Measurements from ENCODE around the gene PDE8B.
"Not testable (repeated sequence)": the region's sequence is repeated elsewhere in the genome, so short reads cannot be mapped to it uniquely, and the experiment has no call there.

Gene PDE8B

DNA sequence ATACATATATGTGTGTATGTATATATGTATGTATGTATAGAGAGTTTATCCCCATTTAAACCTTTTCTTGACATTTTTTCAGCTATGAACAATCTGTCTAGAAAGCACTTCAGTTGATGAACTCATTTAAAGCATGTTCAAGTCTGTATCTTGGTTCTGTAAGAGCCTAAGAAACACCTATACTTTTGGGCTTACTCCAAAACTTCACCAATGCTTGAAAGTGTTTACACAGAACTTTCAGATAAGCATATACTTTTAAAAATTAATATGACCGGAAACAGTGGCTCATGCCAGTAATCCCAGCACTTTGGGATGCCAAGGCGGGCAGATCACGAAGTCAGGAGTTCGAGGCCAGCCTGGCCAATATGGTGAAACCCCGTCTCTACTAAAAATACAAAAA, 250.8 kb downstream of the PDE8B start:
- no peak for DNase-seq

DNA sequence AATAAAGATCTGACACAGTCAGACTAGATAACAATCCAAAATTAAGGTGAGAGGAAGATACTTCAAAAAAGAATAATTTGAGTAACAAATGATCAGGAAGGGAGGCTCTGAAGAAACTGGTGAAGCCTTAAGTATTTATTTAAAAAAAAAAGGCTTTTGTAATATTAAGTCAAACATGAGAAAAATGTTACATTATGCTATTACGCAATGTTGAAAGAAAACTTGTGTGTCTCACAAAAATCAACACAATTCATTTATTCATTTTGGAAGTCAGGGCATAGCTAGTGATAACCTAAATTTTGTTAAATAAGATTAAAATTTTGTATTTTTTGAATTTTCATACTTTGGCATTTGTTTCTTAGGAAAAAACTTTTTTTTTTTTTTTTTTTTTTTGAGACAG, 253.4 kb downstream of the PDE8B start:
- DNase-seq, result no peak

DNA sequence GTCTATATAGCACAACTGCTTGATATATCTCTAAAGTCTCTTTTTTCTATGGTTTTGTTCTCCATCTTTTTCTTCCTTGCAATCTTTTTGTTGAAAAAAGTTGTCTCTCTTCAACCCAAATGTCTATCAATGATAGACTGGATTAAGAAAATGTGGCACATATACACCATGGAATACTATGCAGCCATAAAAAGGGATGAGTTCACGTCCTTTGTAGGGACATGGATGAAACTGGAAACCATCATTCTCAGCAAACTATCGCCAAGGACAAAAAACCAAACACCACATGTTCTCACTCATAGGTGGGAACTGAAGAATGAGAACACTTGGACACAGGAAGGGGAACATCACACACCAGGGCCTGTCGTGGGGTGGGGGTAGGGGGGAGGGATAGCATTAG, 258.4 kb downstream of the PDE8B start:
- not testable (repeated sequence) for DNase-seq

DNA sequence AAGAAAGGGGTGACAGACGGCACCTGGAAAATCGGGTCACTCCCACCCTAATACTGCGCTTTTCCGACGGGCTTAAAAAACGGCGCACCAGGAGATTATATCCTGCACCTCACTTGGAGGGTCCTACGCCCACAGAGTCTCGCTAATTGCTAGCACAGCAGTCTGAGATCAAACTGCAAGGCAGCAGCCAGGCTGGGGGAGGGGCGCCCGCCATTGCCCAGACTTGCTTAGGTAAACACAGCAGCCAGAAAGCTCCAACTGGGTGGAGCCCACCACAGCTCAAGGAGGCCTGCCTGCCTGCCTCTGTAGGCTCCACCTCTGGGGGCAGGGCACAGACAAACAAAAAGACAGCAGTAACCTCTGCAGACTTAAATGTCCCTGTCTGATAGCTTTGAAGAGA, 264.6 kb downstream of the PDE8B start:
- DNase-seq, result not testable (repeated sequence)

Measured in NCI-H187 treated with DMSO at 0.1 percent for 48 hours (cell line).